Neural crest cell (in vitro differentiated cells): Measurements from ENCODE around the gene INPP5B. TPM values are rescaled to one million over a fixed set of nuclear protein-coding genes. Genes with fewer than 3 reads are reported as not detected.

Experiments
- DNase-seq: peaks from one replicate; pipeline ENCODE4 v3.0.0; 2021; ENCODE audit warnings: low read depth, mixed read lengths, low spot score
- H3K27ac Mint-ChIP-seq: one replicate; pipeline ENCODE4 v1.8.0; 2021; ENCODE audit warnings: mild to moderate bottlenecking, mixed read lengths; ENCODE audit not compliant: unreplicated experiment
- H3K27me3 Mint-ChIP-seq: 2 replicates; pipeline ENCODE4 v1.8.0; 2021; ENCODE audit warnings: low read depth, mild to moderate bottlenecking, mixed read lengths
- H3K36me3 Mint-ChIP-seq: 2 replicates; pipeline ENCODE4 v1.8.0; 2021; ENCODE audit warnings: low read depth, mild to moderate bottlenecking, mixed read lengths
- H3K4me1 Mint-ChIP-seq: 2 replicates; pipeline ENCODE4 v1.8.0; 2021; ENCODE audit warnings: mixed read lengths
- H3K4me3 Mint-ChIP-seq: one replicate; pipeline ENCODE4 v1.8.0; 2021; ENCODE audit warnings: mild to moderate bottlenecking, mixed read lengths
- H3K9me3 Mint-ChIP-seq: 2 replicates; pipeline ENCODE4 v1.8.0; 2021; ENCODE audit warnings: mixed read lengths
- CTCF ChIP-seq: fragments of 200-600 bp; sonication (generic); conservative IDR thresholded peaks from 2 replicates; pipeline ENCODE4 v1.5.0; 2021; ENCODE audit warnings: antibody characterized with exemption, mild to moderate bottlenecking
- total RNA-seq: library from RNA; stranded (reverse); gene quantifications from 2 replicates; pipeline ENCODE4 v1.2.1, GENCODE V29; 2021

Gene INPP5B
- total RNA-seq, 1 donor from 2014 or later = 19.1 TPM

DNA sequence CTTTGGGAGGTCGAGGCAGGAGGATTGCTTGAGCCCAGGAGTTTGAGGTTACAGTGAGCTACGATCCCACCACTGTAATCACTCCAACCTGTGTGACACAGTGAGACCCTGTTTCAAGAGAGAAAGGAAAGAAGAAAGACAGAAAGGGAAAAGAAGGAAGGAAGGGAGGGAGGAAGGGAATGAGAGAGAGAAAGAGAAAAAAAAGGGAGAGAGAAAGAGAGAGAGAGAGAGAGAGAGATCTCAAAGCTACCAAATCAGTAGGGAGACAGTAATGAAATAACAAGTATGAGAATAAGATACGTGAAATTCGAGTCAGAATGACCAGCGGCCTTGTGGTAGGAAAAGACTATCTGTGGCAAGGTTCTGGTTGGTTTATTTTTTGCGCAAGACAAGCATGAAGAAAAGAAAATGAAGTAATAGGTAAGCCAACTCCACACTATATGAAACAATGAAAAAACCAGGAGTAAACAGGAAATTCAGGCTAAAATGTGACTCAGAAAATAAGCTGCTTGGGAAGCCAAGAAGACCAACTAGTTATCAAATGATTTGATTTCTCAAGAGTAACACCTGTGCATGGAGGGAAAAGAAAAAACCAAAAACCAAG, 96.4 kb downstream of the INPP5B start:
- Mint-ChIP-seq H3K4me1 (peaks cover 4% of the 10 kb centered on the region), H3K4me3 (no peak overlapping the region), H3K27ac (no peak overlapping the region)

DNA sequence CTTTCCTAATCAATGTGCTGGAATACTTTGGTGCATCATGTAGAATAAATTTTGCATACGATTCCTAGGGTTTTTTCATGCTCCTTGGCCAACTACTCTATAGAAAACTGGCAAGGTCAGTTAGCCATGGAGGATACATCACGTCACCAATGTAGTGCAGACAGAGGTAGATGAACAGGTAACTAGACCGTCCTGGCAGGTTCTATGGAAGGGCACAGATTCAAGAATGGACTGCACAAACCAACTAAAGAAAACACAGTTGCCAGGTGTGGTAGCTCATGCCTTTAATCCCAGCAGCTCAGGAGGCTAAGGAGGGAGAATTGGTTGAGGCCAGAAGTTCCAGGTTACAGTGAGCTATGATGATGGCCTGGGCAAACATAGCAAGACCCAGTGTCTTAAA, 97.4 kb downstream of the INPP5B start:
- Mint-ChIP-seq H3K36me3 (peaks cover 3% of the 10 kb centered on the region), H3K9me3 (no peaks in the 10 kb centered on the region), H3K4me3 (no peak overlapping the region), H3K27me3 (no peaks in the 10 kb centered on the region), H3K4me1 (peaks cover 4% of the 10 kb centered on the region), H3K27ac (no peak overlapping the region)
- TF ChIP-seq CTCF = no peak
- no peak for DNase-seq

More for the DNA sequence above, 96.4 kb downstream of the INPP5B start:
- no peak for DNase-seq
- H3K9me3 Mint-ChIP-seq = no peaks in the 10 kb centered on the region
- TF ChIP-seq CTCF = no peak
- peaks cover 3% of the 10 kb centered on the region for H3K36me3 Mint-ChIP-seq
- H3K27me3 Mint-ChIP-seq = no peaks in the 10 kb centered on the region

GRCh38 chr1:37846647-37847339, 100.1 kb downstream of the INPP5B start:
- H3K27me3 Mint-ChIP-seq = no peaks in the 10 kb centered on the region
- no peak for DNase-seq
- no peak overlapping the region for H3K27ac Mint-ChIP-seq
- no peak overlapping the region for H3K4me3 Mint-ChIP-seq
- H3K9me3 Mint-ChIP-seq = no peaks in the 10 kb centered on the region
- H3K4me1 Mint-ChIP-seq = no peaks in the 10 kb centered on the region
- H3K36me3 Mint-ChIP-seq = no peaks in the 10 kb centered on the region
- TF ChIP-seq CTCF = no peak

- H3K27ac Mint-ChIP-seq = no peak overlapping the region
- no peaks in the 10 kb centered on the region for H3K36me3 Mint-ChIP-seq
- H3K4me1 Mint-ChIP-seq = no peaks in the 10 kb centered on the region
- no peak for TF ChIP-seq CTCF
- no peaks in the 10 kb centered on the region for H3K9me3 Mint-ChIP-seq
- H3K27me3 Mint-ChIP-seq = no peaks in the 10 kb centered on the region
- DNase-seq = no peak
- H3K4me3 Mint-ChIP-seq = no peak overlapping the region
Measured at GRCh38 chr1:37845786-37846185, 101.1 kb downstream of the INPP5B start.

DNA sequence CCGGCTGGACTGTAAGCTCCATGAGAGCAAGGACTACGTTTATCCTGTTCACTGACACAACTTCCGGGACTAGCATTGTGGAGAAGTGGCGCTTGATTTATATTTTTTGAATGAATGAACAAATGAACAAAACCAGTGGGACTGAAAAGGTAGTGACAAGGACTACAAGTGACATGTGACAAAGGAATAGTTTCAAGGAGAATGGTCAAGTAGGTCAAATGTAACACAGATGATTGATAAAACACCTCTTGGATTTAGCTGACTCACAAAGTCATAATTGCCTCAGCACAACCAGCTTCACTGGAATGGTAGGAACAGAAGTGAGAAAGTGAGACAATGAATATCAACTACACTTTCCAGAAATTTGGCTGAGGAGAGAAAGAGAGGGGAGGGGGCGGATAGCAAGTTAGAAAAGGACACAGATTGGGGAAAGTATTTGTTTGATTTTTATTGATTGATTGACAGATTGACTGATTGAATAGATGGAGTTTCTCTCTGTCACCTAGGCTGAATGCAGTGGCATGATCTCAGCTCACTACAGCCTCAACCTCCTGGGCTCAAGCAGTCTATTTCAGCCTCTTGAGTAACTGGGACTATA, 101.7 kb downstream of the INPP5B start:
- H3K4me3 Mint-ChIP-seq = no peak overlapping the region
- DNase-seq = no peak
- H3K36me3 Mint-ChIP-seq = no peaks in the 10 kb centered on the region
- no peaks in the 10 kb centered on the region for H3K4me1 Mint-ChIP-seq
- H3K27ac Mint-ChIP-seq = no peak overlapping the region
- TF ChIP-seq CTCF = no peak
- H3K27me3 Mint-ChIP-seq = no peaks in the 10 kb centered on the region
- no peaks in the 10 kb centered on the region for H3K9me3 Mint-ChIP-seq
